Gastrocnemius medialis (tissue), 4 donors: ENCODE measurements around the gene EIF2D. TPM values are rescaled to one million over a fixed set of nuclear protein-coding genes. Genes with fewer than 3 reads are reported as not detected.

Experiments used
- ATAC-seq, 2 donors: fragments of 150-250 bp; one replicate each; pipeline ENCODE4 v1.9.1; 2016
- DNase-seq, 2 donors: peaks; one replicate each; pipeline ENCODE4 v3.0.0-alpha.2; 2019
- H3K27ac ChIP-seq, 4 donors: fragments of 200-600 bp; sonication (generic); 1 replicate in 1 of 4; 2 replicates in 3 of 4; pipeline ENCODE4 v1.5.1; 2016 to 2018; ENCODE audit warnings: mild to moderate bottlenecking in 2 of 4, moderate library complexity in 1 of 4
- H3K27me3 ChIP-seq, 3 donors: fragments of 200-600 bp; sonication (generic) in 2 of 3; 1 replicate in 1 of 3; 2 replicates in 2 of 3; pipeline versions ENCODE4 v1.5.1 to v1.6.0; 2016 to 2019; ENCODE audit warnings: mild to moderate bottlenecking in 1 of 3, moderate library complexity in 1 of 3
- H3K36me3 ChIP-seq, 2 donors: fragments of 200-600 bp; sonication (generic) in 1 of 2; one replicate each; pipeline ENCODE4 v1.5.1; 2017 to 2018
- H3K4me1 ChIP-seq, 2 donors: fragments of 200-600 bp; sonication (generic) in 1 of 2; one replicate each; pipeline ENCODE4 v1.5.1; 2016 to 2017; ENCODE audit warnings: mild to moderate bottlenecking in 2 of 2
- H3K4me3 ChIP-seq, 4 donors: fragments of 200-600 bp; sonication (generic) in 3 of 4; 1 replicate in 1 of 4; 2 replicates in 3 of 4; pipeline ENCODE4 v1.5.1; 2016 to 2019; ENCODE audit warnings: mild to moderate bottlenecking in 2 of 4
- H3K9me3 ChIP-seq, 3 donors: fragments of 200-600 bp; sonication (generic) in 2 of 3; 1 replicate in 1 of 3; 2 replicates in 2 of 3; pipeline ENCODE4 v1.5.1; 2016 to 2019
- CTCF ChIP-seq, 5 experiments: fragments of 450-650 bp in 3 of 5; fragments of 200-600 bp in 2 of 5; sonication (generic) in 2 of 5; IDR thresholded peaks in 4 of 5; conservative IDR thresholded peaks in 1 of 5; 1 replicate in 4 of 5; 2 replicates in 1 of 5; pipeline ENCODE4 v1.5.1; 2016 to 2019; ENCODE audit warnings: antibody characterized with exemption in 5 of 5, mild to moderate bottlenecking in 3 of 5, moderate library complexity in 3 of 5
- POLR2A ChIP-seq, 2 donors: fragments of 450-650 bp; IDR thresholded peaks; one replicate each; pipeline ENCODE4 v1.6.1; 2017; ENCODE audit warnings: antibody characterized with exemption in 2 of 2, mild to moderate bottlenecking in 2 of 2, moderate library complexity in 2 of 2
- in situ Hi-C, 4 donors: fragments of 200-750 bp; cut with MboI; loops; one replicate each; pipeline versions ENCODE4 v1.15.0 to v1.8.0; 2017; ENCODE audit warnings: low sequenced_read_pairs in 4 of 4
- intact Hi-C: fragments of 100-400 bp; cut with DNase I; formaldehyde crosslinking; loops from one replicate; pipeline ENCODE4 v1.15.1; 2023; ENCODE audit warnings: low total_unique reads
- total RNA-seq, 4 donors: library from RNA; depleted of rRNA; stranded (reverse); fragments of >200 nt; gene quantifications; one replicate each; pipeline versions ENCODE4 v1.1.0 to v1.2.3, GENCODE V29; 2016

The EIF2D gene
- total RNA-seq, 4 donors from 2014 or later = 23.7 to 61.2 (median 38.6) TPM

- H3K27ac ChIP-seq = peak overlapping the region; percentile 35 to 81 (median 61)
- intact Hi-C loops = loop anchor here (2.0 kb wide), 1 partner anchor 22 kb away; no protein-coding TSS in a partner anchor
Measured at GRCh38 chr1:206556750-206557635, 55.3 kb downstream of the EIF2D start.

GRCh38 chr1:206556047-206556749, 56.1 kb downstream of the EIF2D start:
- H3K4me1 ChIP-seq = peaks cover 31 to 55% of the 10 kb centered on the region in 2 donors
- H3K4me3 ChIP-seq = peak overlapping the region in 2 of 4 donors; percentile 56 to 91

More at GRCh38 chr1:206556750-206557635, 55.3 kb downstream of the EIF2D start:
- ATAC-seq (peak; percentile 14 to 32), DNase-seq (peak; percentile 62 to 71)
- Histone ChIP-seq H3K27me3 (no peaks in the 10 kb centered on the region), H3K36me3 (no peaks in the 10 kb centered on the region), H3K4me1 (peaks cover 31 to 55% of the 10 kb centered on the region in 2 donors), H3K4me3 (peak overlapping the region; percentile 56 to 91 (median 68)), H3K9me3 (no peaks in the 10 kb centered on the region)
- in situ Hi-C loops = no loop called here
- peak; percentile 16 to 30 for TF ChIP-seq POLR2A (IDR thresholded peaks at IDR 0.05)
- peak in 1 of 5 experiments; percentile 14 for TF ChIP-seq CTCF (IDR thresholded peaks at IDR 0.05 in 4 of 5, conservative IDR thresholded peaks at IDR 0.05 in 1 of 5)

GRCh38 chr1:206555473-206555935, 56.8 kb downstream of the EIF2D start:
- intact Hi-C loops (no loop called here), in situ Hi-C loops (no loop called here)
- H3K27ac ChIP-seq = peak overlapping the region; percentile 23 to 81 (median 61)
- H3K9me3 ChIP-seq = no peaks in the 10 kb centered on the region
- peak; percentile 15 to 27 for ATAC-seq
- H3K36me3 ChIP-seq = no peaks in the 10 kb centered on the region
- H3K4me3 ChIP-seq = no peak overlapping the region
- peaks cover 30 to 50% of the 10 kb centered on the region in 2 donors for H3K4me1 ChIP-seq
- DNase-seq = peak; percentile 30 to 50
- TF ChIP-seq POLR2A (IDR thresholded peaks at IDR 0.05) = no peak
- no peak for TF ChIP-seq CTCF (IDR thresholded peaks at IDR 0.05 in 4 of 5, conservative IDR thresholded peaks at IDR 0.05 in 1 of 5)
- H3K27me3 ChIP-seq = no peaks in the 10 kb centered on the region

More at GRCh38 chr1:206556047-206556749, 56.1 kb downstream of the EIF2D start:
- in situ Hi-C loops = no loop called here
- intact Hi-C loops = loop anchor here (2.0 kb wide), 1 partner anchor 23 kb away; no protein-coding TSS in a partner anchor
- no peaks in the 10 kb centered on the region for H3K36me3 ChIP-seq
- no peak for TF ChIP-seq CTCF (IDR thresholded peaks at IDR 0.05 in 4 of 5, conservative IDR thresholded peaks at IDR 0.05 in 1 of 5)
- no peak for TF ChIP-seq POLR2A (IDR thresholded peaks at IDR 0.05)
- no peaks in the 10 kb centered on the region for H3K9me3 ChIP-seq
- no peaks in the 10 kb centered on the region for H3K27me3 ChIP-seq
- ATAC-seq (no peak), DNase-seq (no peak)
- peak overlapping the region; percentile 35 to 81 (median 61) for H3K27ac ChIP-seq

GRCh38 chr1:206554701-206555472, 57.4 kb downstream of the EIF2D start:
- ATAC-seq (peak; percentile 42 to 50), DNase-seq (peak; percentile 37 to 45)
- TF ChIP-seq POLR2A (IDR thresholded peaks at IDR 0.05) (no peak), CTCF (IDR thresholded peaks at IDR 0.05 in 4 of 5, conservative IDR thresholded peaks at IDR 0.05 in 1 of 5) (no peak)
- no peak overlapping the region for H3K4me3 ChIP-seq
- in situ Hi-C loops = no loop called here
- peak overlapping the region; percentile 23 to 81 (median 61) for H3K27ac ChIP-seq
- H3K4me1 ChIP-seq = peaks cover 24 to 44% of the 10 kb centered on the region in 2 donors
- intact Hi-C loops = loop anchor here (5.0 kb wide), 1 partner anchor 48 kb away; the partner anchor contains the start of gene RASSF5
- H3K36me3 ChIP-seq = no peaks in the 10 kb centered on the region
- no peaks in the 10 kb centered on the region for H3K27me3 ChIP-seq
- H3K9me3 ChIP-seq = no peaks in the 10 kb centered on the region
